Liver (tissue), 3 donors: ENCODE results near the gene GNG13.

Source experiments
- CTCF ChIP-seq: fragments of 150-350 bp; IDR thresholded peaks from 2 replicates; pipeline ENCODE4 v1.5.1; 2017; ENCODE audit warnings: improper control_type of control experiment, low read depth, low read length; ENCODE audit not compliant: missing input control
- TAF1 ChIP-seq: conservative IDR thresholded peaks from 2 replicates; pipeline ENCODE4 v1.6.1; 2016; ENCODE audit warnings: antibody characterized with exemption, mild to moderate bottlenecking
- donor health status: healthy.
- donor health status: healthy.

GRCh38 chr16:821751-822150 is 21.2 kb upstream of the GNG13 start:
- TF ChIP-seq CTCF (no peak), TAF1 (no peak)
